ENCODE measurements around the gene TSPAN11.

GRCh38 chr12:31003861-31004640, 77.5 kb downstream of the TSPAN11 start:
- TF ChIP-seq, protein P1, sequence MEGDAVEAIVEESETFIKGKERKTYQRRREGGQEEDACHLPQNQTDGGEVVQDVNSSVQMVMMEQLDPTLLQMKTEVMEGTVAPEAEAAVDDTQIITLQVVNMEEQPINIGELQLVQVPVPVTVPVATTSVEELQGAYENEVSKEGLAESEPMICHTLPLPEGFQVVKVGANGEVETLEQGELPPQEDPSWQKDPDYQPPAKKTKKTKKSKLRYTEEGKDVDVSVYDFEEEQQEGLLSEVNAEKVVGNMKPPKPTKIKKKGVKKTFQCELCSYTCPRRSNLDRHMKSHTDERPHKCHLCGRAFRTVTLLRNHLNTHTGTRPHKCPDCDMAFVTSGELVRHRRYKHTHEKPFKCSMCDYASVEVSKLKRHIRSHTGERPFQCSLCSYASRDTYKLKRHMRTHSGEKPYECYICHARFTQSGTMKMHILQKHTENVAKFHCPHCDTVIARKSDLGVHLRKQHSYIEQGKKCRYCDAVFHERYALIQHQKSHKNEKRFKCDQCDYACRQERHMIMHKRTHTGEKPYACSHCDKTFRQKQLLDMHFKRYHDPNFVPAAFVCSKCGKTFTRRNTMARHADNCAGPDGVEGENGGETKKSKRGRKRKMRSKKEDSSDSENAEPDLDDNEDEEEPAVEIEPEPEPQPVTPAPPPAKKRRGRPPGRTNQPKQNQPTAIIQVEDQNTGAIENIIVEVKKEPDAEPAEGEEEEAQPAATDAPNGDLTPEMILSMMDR (IDR thresholded peaks at IDR 0.05 in 8 of 11, conservative IDR thresholded peaks at IDR 0.05 in 3 of 11) = no peak
- no peak for TF ChIP-seq POLR2A (IDR thresholded peaks at IDR 0.05)
- TF ChIP-seq POLR2AphosphoS5 (IDR thresholded peaks at IDR 0.05) = no peak

All from spleen (tissue), 7 donors.